ACC112 (cell line): ENCODE measurements around the gene OFD1.
A peak's percentile ranks its signal among the peaks of the same experiment; 100 is the strongest.

Experiments used
- H2AFZ ChIP-seq: fragments of 200-600 bp; sonication (generic); one replicate; pipeline ENCODE4 v1.6.0; 2017; ENCODE audit warnings: antibody characterized with exemption, low read length; ENCODE audit not compliant: unreplicated experiment
- H3K27ac ChIP-seq: fragments of 200-600 bp; sonication (generic); 2 replicates; pipeline ENCODE4 v1.5.1; 2014; ENCODE audit warnings: low read depth, mild to moderate bottlenecking, antibody characterized with exemption, low read length, moderate library complexity
- H3K27me3 ChIP-seq: fragments of 200-600 bp; sonication (generic); 2 replicates; pipeline ENCODE4 v1.6.1; 2014; ENCODE audit warnings: mild to moderate bottlenecking, antibody characterized with exemption, low read length, moderate library complexity, mixed read lengths; ENCODE audit not compliant: insufficient read depth
- H3K36me3 ChIP-seq: fragments of 200-600 bp; sonication (generic); 2 replicates; pipeline ENCODE4 v1.6.1; 2016; ENCODE audit warnings: mild to moderate bottlenecking, antibody characterized with exemption, low read length, moderate library complexity, mixed read lengths; ENCODE audit not compliant: insufficient read depth
- H3K4me1 ChIP-seq: fragments of 200-600 bp; sonication (generic); one replicate; pipeline ENCODE4 v1.6.1; 2016; ENCODE audit warnings: low read length, mixed read lengths; ENCODE audit not compliant: insufficient read depth, unreplicated experiment, control insufficient read depth
- H3K4me3 ChIP-seq: fragments of 200-600 bp; sonication (generic); 2 replicates; pipeline ENCODE4 v1.5.1; 2014; ENCODE audit warnings: mild to moderate bottlenecking, low read depth, low read length
- H3K79me2 ChIP-seq: fragments of 200-600 bp; sonication (generic); one replicate; pipeline ENCODE4 v1.6.0; 2016; ENCODE audit warnings: low read length; ENCODE audit not compliant: control insufficient read depth, unreplicated experiment, insufficient read depth

Gene OFD1

GRCh38 chrX:13768939-13769338, 34.4 kb downstream of the OFD1 start:
- no peaks in the 10 kb centered on the region for H3K4me1 ChIP-seq
- no peak overlapping the region for H3K4me3 ChIP-seq
- no peaks in the 10 kb centered on the region for H3K79me2 ChIP-seq
- no peak overlapping the region for H3K27ac ChIP-seq
- no peak overlapping the region for H2AFZ ChIP-seq
- H3K36me3 ChIP-seq, result peaks cover 8% of the 10 kb centered on the region
- no peaks in the 10 kb centered on the region for H3K27me3 ChIP-seq

- no peak overlapping the region for H3K4me3 ChIP-seq
- H3K27me3 ChIP-seq, result no peaks in the 10 kb centered on the region
- H2AFZ ChIP-seq, result no peak overlapping the region
- no peak overlapping the region for H3K27ac ChIP-seq
- no peaks in the 10 kb centered on the region for H3K79me2 ChIP-seq
- H3K36me3 ChIP-seq, result peaks cover 13% of the 10 kb centered on the region
- H3K4me1 ChIP-seq, result no peaks in the 10 kb centered on the region
Measured at GRCh38 chrX:13770013-13770535, 35.5 kb downstream of the OFD1 start.

GRCh38 chrX:13774696-13775095, 40.1 kb downstream of the OFD1 start:
- no peaks in the 10 kb centered on the region for H3K79me2 ChIP-seq
- H3K36me3 ChIP-seq, result peaks cover 13% of the 10 kb centered on the region
- H3K4me1 ChIP-seq, result peaks cover 6% of the 10 kb centered on the region
- no peak overlapping the region for H3K4me3 ChIP-seq
- no peak overlapping the region for H3K27ac ChIP-seq
- H3K27me3 ChIP-seq, result no peaks in the 10 kb centered on the region
- no peak overlapping the region for H2AFZ ChIP-seq

GRCh38 chrX:13775837-13776236, 41.3 kb downstream of the OFD1 start:
- Histone ChIP-seq H3K27me3 (no peaks in the 10 kb centered on the region), H3K27ac (no peak overlapping the region), H3K36me3 (peaks cover 9% of the 10 kb centered on the region; the same call in 1 of the 2 replicates), H3K79me2 (no peaks in the 10 kb centered on the region), H3K4me1 (peaks cover 6% of the 10 kb centered on the region), H2AFZ (no peak overlapping the region), H3K4me3 (no peak overlapping the region)

GRCh38 chrX:13776387-13776786, 41.8 kb downstream of the OFD1 start:
- Histone ChIP-seq H3K79me2 (no peaks in the 10 kb centered on the region), H3K36me3 (peaks cover 9% of the 10 kb centered on the region; the same call in 1 of the 2 replicates), H3K27ac (no peak overlapping the region), H3K4me1 (peaks cover 6% of the 10 kb centered on the region), H3K27me3 (no peaks in the 10 kb centered on the region), H2AFZ (no peak overlapping the region), H3K4me3 (no peak overlapping the region)

GRCh38 chrX:13778916-13779315, 44.4 kb downstream of the OFD1 start:
- Histone ChIP-seq H3K36me3 (peaks cover 9% of the 10 kb centered on the region; the same call in 1 of the 2 replicates), H3K27ac (no peak overlapping the region), H3K4me3 (no peak overlapping the region), H2AFZ (no peak overlapping the region), H3K79me2 (no peaks in the 10 kb centered on the region), H3K4me1 (peaks cover 6% of the 10 kb centered on the region), H3K27me3 (no peaks in the 10 kb centered on the region)

GRCh38 chrX:13780868-13781427, 46.4 kb downstream of the OFD1 start:
- peaks cover 6% of the 10 kb centered on the region for H3K4me1 ChIP-seq
- no peaks in the 10 kb centered on the region for H3K27me3 ChIP-seq
- no peaks in the 10 kb centered on the region for H3K79me2 ChIP-seq
- no peak overlapping the region for H2AFZ ChIP-seq
- no peak overlapping the region for H3K4me3 ChIP-seq
- H3K27ac ChIP-seq, result no peak overlapping the region
- 0 out of 2 replicates have a peak, but pooled peaks cover under 1% of the 10 kb centered on the region for H3K36me3 ChIP-seq

- no peaks in the 10 kb centered on the region for H3K79me2 ChIP-seq
- no peaks in the 10 kb centered on the region for H3K27me3 ChIP-seq
- H3K27ac ChIP-seq, result no peak overlapping the region
Measured at GRCh38 chrX:13786048-13786447, 51.5 kb downstream of the OFD1 start.

GRCh38 chrX:13790206-13791131, 55.9 kb downstream of the OFD1 start:
- Histone ChIP-seq H3K4me3 (no peak overlapping the region), H3K27ac (peak overlapping the region; percentile 23; the same call in 1 of the 2 replicates), H3K79me2 (no peaks in the 10 kb centered on the region), H3K4me1 (peaks cover 10% of the 10 kb centered on the region), H3K27me3 (no peaks in the 10 kb centered on the region), H2AFZ (no peak overlapping the region), H3K36me3 (no peaks in the 10 kb centered on the region)

More at GRCh38 chrX:13786048-13786447, 51.5 kb downstream of the OFD1 start:
- peaks cover 10% of the 10 kb centered on the region for H3K4me1 ChIP-seq
- H2AFZ ChIP-seq, result no peak overlapping the region
- H3K36me3 ChIP-seq, result no peaks in the 10 kb centered on the region
- H3K4me3 ChIP-seq, result no peak overlapping the region

GRCh38 chrX:13791145-13791544, 56.6 kb downstream of the OFD1 start:
- no peak overlapping the region; the same call in 1 of the 2 replicates for H3K27ac ChIP-seq
- no peak overlapping the region for H2AFZ ChIP-seq
- H3K79me2 ChIP-seq, result no peaks in the 10 kb centered on the region
- no peak overlapping the region for H3K4me3 ChIP-seq
- H3K27me3 ChIP-seq, result no peaks in the 10 kb centered on the region
- H3K4me1 ChIP-seq, result peaks cover 10% of the 10 kb centered on the region
- no peaks in the 10 kb centered on the region for H3K36me3 ChIP-seq
